GM18861 (cell line): ENCODE results near the gene HS3ST3B1.

ENCODE experiments used
- ATAC-seq: cut with Tn5 transposase; IDR thresholded peaks from one replicate; pipeline ENCODE4 v1.9.1; 2021; ENCODE audit not compliant: unreplicated experiment

Gene HS3ST3B1

GRCh38 chr17:14300575-14301278, at the start of gene HS3ST3B1:
Gene HS3ST3B1 (plus strand): TSS chr17:14301081. CDS start chr17:14301519, 438 bp downstream.
- peak; percentile 78 for ATAC-seq

GRCh38 chr17:14261406-14261805, 39.5 kb upstream of the HS3ST3B1 start:
- ATAC-seq, result no peak

- ATAC-seq, result no peak
Observed at GRCh38 chr17:14268264-14268663, 32.6 kb upstream of the HS3ST3B1 start.

GRCh38 chr17:14269473-14269872, 31.4 kb upstream of the HS3ST3B1 start:
- no peak for ATAC-seq

- ATAC-seq, result no peak
Observed at GRCh38 chr17:14270508-14270907, 30.4 kb upstream of the HS3ST3B1 start.

- ATAC-seq, result no peak
Observed at GRCh38 chr17:14276535-14277250, 24.2 kb upstream of the HS3ST3B1 start.

GRCh38 chr17:14281530-14281929, 19.4 kb upstream of the HS3ST3B1 start:
- ATAC-seq, result no peak

GRCh38 chr17:14282726-14283125, 18.2 kb upstream of the HS3ST3B1 start:
- no peak for ATAC-seq

- no peak for ATAC-seq
Observed at GRCh38 chr17:14289162-14289561, 11.7 kb upstream of the HS3ST3B1 start.

- ATAC-seq, result no peak
Observed at GRCh38 chr17:14294876-14295275, 6.0 kb upstream of the HS3ST3B1 start.

- no peak for ATAC-seq
Observed at GRCh38 chr17:14295676-14296075, 5.2 kb upstream of the HS3ST3B1 start.

- ATAC-seq, result no peak
Observed at GRCh38 chr17:14296166-14296910, 4.5 kb upstream of the HS3ST3B1 start.

GRCh38 chr17:14297161-14297851, 3.6 kb upstream of the HS3ST3B1 start:
- ATAC-seq, result no peak

GRCh38 chr17:14298221-14298946, 2.5 kb upstream of the HS3ST3B1 start:
- ATAC-seq, result no peak

- ATAC-seq, result no peak
Observed at GRCh38 chr17:14298947-14299279, 2.0 kb upstream of the HS3ST3B1 start.

- no peak for ATAC-seq
Observed at GRCh38 chr17:14299280-14300141, 1.4 kb upstream of the HS3ST3B1 start.

GRCh38 chr17:14301279-14302090, 604 bp downstream of the HS3ST3B1 start:
- no peak for ATAC-seq

- no peak for ATAC-seq
Observed at GRCh38 chr17:14302091-14302430, 1.2 kb downstream of the HS3ST3B1 start.
